ENCODE measurements around the gene BRICD5. TPM values are rescaled to one million over a fixed set of nuclear protein-coding genes. Genes with fewer than 3 reads are reported as not detected.

Gene BRICD5
- total and polyA plus RNA-seq, 2 of the 13 experiments (the other 11 are each of a cell fraction or from before 2014, with no cell fraction given) = 1.6 to 5.8 TPM

DNA sequence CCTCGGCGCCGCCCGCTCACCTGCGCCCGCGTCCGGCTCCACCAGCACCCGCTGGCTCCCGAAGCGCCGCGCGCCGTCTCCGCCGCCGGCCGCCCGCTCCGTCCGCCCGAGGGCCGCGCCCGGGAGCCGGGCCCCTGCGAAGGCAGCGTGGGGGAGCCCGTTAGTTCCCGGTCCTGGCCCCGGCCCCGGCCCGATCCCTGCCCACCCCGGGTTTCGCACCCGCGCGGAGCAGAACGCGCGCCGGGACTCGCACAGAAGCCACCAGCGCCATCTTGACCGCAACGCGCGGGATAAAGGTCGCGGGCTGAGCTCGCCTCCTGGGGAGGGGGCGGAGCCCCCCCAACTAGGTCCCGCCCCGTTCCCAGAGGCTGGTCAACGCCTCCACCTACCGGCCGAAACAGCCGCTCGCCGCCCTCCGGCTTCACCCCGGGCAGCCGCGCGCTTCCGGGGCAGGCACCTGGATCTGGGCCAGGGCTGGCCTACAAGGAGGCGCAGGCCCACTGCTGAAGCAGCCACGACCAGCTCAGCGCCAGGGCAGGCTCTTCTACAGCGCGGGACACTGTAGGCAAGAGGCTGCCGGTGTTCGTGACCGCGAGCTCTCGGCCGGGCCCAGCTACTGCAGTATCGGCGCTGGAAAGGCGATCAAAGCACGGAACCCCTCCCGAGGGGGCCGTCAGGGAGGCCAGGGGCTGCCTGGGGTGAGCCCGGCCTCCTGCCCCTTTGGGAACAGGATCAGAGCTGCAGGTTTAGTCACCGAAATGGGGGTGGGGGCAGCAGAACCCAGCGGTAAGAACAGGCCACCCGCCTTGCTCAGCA, 40.8 kb upstream of the BRICD5 start, which contains the start of gene ECI1 (continued):
- TF ChIP-seq SOX6 (IDR thresholded peaks at IDR 0.05) (no peak), SOX6 (CRISPR knock-in tag; IDR thresholded peaks at IDR 0.05) (peak; percentile 81), ATF1 (CRISPR knock-in tag; IDR thresholded peaks at IDR 0.05) (no peak), ZSCAN25 (CRISPR knock-in tag; IDR thresholded peaks at IDR 0.05) (no peak; the same call in 1 of the 2 replicates), RELA (CRISPR knock-in tag; IDR thresholded peaks at IDR 0.05) (peak; percentile 34; the same call in 1 of the 2 replicates), NCOA1 (CRISPR knock-in tag; IDR thresholded peaks at IDR 0.05) (peak; percentile 46; the same call in 1 of the 2 replicates), ZNF451 (CRISPR knock-in tag; IDR thresholded peaks at IDR 0.05) (peak; percentile 79; the same call in 1 of the 2 replicates), ZNF292 (CRISPR knock-in tag; IDR thresholded peaks at IDR 0.05; ENCODE audit: borderline replicate concordance, low read depth) (0 out of 2 replicates have a peak, but pooled peaks have one; percentile 48), ZNF251 (CRISPR knock-in tag; IDR thresholded peaks at IDR 0.05) (no peak), KLF16 (CRISPR knock-in tag; IDR thresholded peaks at IDR 0.05) (peak in 1 of 2 experiments; percentile 81; a peak in 2 of 4 replicates), SP2 (CRISPR knock-in tag; IDR thresholded peaks at IDR 0.05) (peak; percentile 64), ZMYM2 (CRISPR knock-in tag; IDR thresholded peaks at IDR 0.05) (peak; percentile 66; the same call in 1 of the 2 replicates), ZNF816 (CRISPR knock-in tag; IDR thresholded peaks at IDR 0.05; ENCODE audit: borderline replicate concordance) (peak; percentile 87), MATR3 (CRISPR knock-in tag; IDR thresholded peaks at IDR 0.05) (no peak), ZIK1 (CRISPR knock-in tag; IDR thresholded peaks at IDR 0.05; ENCODE audit: borderline replicate concordance, low read depth) (no peak; the same call in 1 of the 2 replicates), ZNF550 (CRISPR knock-in tag; IDR thresholded peaks at IDR 0.05; ENCODE audit: borderline replicate concordance) (0 out of 2 replicates have a peak, but pooled peaks have one; percentile 10), ZKSCAN8 (CRISPR knock-in tag; IDR thresholded peaks at IDR 0.05; ENCODE audit: borderline replicate concordance) (peak; percentile 80; the same call in 1 of the 2 replicates), ELF3 (CRISPR knock-in tag; IDR thresholded peaks at IDR 0.05) (peak; percentile 88), ZNF7 (CRISPR knock-in tag; IDR thresholded peaks at IDR 0.05) (no peak)
- TF ChIP-seq, protein P1, sequence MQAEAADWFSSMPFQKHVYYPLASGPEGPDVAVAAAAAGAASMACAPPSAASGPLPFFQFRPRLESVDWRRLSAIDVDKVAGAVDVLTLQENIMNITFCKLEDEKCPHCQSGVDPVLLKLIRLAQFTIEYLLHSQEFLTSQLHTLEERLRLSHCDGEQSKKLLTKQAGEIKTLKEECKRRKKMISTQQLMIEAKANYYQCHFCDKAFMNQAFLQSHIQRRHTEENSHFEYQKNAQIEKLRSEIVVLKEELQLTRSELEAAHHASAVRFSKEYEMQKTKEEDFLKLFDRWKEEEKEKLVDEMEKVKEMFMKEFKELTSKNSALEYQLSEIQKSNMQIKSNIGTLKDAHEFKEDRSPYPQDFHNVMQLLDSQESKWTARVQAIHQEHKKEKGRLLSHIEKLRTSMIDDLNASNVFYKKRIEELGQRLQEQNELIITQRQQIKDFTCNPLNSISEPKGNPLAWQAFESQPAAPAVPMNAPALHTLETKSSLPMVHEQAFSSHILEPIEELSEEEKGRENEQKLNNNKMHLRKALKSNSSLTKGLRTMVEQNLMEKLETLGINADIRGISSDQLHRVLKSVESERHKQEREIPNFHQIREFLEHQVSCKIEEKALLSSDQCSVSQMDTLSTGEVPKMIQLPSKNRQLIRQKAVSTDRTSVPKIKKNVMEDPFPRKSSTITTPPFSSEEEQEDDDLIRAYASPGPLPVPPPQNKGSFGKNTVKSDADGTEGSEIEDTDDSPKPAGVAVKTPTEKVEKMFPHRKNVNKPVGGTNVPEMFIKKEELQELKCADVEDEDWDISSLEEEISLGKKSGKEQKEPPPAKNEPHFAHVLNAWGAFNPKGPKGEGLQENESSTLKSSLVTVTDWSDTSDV (CRISPR knock-in tag; IDR thresholded peaks at IDR 0.05) = peak; percentile 76; the same call in 1 of the 2 replicates
- TF ChIP-seq, protein P2, sequence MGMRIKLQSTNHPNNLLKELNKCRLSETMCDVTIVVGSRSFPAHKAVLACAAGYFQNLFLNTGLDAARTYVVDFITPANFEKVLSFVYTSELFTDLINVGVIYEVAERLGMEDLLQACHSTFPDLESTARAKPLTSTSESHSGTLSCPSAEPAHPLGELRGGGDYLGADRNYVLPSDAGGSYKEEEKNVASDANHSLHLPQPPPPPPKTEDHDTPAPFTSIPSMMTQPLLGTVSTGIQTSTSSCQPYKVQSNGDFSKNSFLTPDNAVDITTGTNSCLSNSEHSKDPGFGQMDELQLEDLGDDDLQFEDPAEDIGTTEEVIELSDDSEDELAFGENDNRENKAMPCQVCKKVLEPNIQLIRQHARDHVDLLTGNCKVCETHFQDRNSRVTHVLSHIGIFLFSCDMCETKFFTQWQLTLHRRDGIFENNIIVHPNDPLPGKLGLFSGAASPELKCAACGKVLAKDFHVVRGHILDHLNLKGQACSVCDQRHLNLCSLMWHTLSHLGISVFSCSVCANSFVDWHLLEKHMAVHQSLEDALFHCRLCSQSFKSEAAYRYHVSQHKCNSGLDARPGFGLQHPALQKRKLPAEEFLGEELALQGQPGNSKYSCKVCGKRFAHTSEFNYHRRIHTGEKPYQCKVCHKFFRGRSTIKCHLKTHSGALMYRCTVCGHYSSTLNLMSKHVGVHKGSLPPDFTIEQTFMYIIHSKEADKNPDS (CRISPR knock-in tag; IDR thresholded peaks at IDR 0.05) = no peak
- TF ChIP-seq, protein P3, sequence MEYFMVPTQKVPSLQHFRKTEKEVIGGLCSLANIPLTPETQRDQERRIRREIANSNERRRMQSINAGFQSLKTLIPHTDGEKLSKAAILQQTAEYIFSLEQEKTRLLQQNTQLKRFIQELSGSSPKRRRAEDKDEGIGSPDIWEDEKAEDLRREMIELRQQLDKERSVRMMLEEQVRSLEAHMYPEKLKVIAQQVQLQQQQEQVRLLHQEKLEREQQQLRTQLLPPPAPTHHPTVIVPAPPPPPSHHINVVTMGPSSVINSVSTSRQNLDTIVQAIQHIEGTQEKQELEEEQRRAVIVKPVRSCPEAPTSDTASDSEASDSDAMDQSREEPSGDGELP (IDR thresholded peaks at IDR 0.05; ENCODE audit: borderline replicate concordance, low read depth) = peak; percentile 76; the same call in 1 of the 2 replicates
- TF ChIP-seq, protein P4, sequence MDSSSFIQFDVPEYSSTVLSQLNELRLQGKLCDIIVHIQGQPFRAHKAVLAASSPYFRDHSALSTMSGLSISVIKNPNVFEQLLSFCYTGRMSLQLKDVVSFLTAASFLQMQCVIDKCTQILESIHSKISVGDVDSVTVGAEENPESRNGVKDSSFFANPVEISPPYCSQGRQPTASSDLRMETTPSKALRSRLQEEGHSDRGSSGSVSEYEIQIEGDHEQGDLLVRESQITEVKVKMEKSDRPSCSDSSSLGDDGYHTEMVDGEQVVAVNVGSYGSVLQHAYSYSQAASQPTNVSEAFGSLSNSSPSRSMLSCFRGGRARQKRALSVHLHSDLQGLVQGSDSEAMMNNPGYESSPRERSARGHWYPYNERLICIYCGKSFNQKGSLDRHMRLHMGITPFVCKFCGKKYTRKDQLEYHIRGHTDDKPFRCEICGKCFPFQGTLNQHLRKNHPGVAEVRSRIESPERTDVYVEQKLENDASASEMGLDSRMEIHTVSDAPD (CRISPR knock-in tag; IDR thresholded peaks at IDR 0.05) = peak; percentile 86
